ENCODE data around the gene RYR2.
"Not testable (repeated sequence)": the region's sequence is repeated elsewhere in the genome, so short reads cannot be mapped to it uniquely, and the experiment has no call there.

Gene RYR2

DNA sequence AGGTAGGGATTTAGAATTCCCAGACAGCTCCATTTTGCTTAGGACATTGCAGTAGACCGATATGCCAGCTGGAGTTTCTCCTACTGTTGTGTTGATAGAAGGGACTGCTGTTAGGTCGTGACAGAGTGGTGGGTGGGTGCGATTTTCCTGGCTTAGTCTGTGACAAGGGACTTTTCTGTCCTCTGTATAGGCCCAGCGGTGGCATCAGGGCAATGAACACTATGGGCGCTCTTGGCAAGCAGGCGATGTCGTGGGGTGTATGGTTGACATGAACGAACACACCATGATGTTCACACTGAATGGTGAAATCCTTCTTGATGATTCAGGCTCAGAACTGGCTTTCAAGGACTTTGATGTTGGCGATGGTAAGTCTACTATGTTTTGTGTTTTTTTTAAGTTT is 527.0 kb downstream of the RYR2 start:
- DNase-seq (ENCODE audit: low spot score) = no peak

DNA sequence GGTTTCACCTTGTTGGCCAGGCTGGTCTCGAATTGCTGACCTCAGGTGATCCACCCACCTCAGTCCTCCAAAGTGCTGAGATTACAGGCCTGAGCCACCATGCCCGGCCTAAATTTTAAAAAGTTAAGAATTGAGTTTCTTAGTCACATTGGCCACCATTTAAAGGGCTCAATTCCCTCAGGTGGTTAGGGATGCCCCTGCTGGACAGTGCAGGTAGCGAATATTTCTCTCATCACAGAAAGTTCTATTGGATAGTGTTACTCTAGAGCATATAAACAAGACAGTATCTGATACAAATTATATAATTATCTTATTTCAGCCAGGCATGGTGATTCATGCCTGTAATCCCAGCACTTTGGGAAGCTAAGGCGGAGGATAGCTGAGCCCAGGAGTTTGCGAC is 528.5 kb downstream of the RYR2 start:
- DNase-seq (ENCODE audit: low spot score) = no peak

DNA sequence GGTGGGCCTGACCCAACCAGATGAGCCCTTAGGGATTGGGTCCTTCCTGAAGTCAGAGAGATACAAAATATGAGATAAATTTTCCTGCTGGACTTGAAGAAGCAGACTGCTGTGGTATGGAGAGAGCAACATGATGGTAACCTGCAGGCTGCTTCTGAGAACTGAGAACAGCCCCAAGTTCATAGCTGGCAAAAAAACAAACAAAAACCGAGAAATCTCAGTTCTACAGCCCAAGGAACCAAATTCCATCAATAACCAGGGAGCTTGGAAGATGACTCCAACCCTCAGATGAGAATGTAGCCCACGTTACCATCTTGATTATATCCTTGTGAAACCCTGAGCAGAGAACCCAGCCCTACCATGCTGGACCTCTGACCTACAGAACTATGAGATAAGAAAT is 532.6 kb downstream of the RYR2 start:
- no peak for DNase-seq (ENCODE audit: low spot score)

DNA sequence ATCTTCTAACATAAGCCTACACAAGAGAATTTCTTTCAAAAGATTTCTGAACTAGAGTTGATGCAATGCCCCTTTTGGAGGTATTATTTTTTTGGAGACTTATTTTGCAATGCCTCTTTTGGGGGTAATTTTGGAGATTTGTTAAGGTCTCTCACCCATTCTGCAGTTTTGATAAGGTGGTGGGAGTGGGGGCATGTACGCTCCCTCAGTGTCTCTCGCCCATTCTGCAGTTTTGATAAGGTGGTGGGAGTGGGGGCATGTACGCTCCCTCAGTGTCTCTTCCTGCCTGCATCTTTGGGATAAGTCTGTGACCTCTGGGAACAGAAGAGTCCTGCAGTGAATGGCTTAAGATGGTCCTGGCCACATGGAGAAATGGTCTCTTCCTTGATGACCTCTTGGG is 536.6 kb downstream of the RYR2 start:
- no peak for DNase-seq (ENCODE audit: low spot score)

DNA sequence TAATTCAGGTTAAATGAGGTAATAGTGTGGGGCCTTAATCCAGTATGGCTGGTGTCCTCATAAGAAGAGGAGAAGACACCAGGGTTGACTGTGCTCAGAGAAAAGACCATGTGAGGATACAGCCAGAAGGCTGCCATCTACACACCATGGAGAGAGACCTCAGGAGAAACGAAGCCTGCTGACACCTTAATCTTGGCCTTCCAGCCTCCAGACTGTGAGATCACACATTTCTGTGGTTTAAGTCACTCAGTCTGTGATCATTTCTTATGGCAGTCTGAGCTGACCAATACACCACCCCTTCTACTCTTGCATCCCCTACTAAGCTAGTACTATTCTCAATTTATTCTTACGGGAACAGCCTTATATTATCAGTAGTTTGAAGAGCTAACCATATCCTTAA is 538.7 kb downstream of the RYR2 start:
- no peak for DNase-seq (ENCODE audit: low spot score)

DNA sequence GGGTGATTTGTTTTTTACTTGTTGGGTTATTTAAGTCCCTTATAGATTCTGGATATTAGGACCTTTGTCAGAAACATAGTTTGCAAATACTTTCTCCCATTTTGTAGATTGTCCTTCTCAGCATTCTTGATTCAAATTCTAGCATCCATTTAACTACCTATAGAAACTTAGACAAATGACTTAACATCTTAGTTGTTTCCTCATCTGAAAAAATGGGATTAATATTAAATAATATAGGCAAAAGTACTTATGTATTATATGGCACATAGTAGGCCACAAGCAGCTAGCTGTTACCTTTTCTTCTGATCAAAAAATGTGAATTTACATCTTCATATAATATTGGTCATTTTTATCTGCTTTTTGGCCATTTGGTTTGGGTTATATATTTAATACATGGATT is 541.3 kb downstream of the RYR2 start:
- DNase-seq (ENCODE audit: low spot score) = no peak

DNA sequence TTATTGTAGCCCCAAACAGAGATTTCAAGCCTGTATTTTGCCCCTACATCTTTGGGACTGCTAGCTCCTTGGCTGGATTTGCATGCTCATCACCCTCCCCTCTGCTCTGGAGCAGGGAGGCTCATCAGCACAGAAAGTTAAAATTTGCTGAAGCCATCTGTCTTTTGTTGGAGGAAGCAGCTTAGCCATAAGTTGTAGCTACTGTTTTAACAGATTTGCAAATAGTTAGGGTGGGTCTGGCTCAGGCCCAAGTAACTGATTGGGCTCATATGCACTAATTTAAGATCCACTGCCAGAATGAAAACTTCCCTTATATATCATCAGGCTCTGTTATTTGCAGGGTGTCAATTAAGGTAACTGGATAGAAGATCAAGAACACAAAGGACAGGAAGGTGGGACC is 541.8 kb downstream of the RYR2 start:
- DNase-seq (ENCODE audit: low spot score) = no peak

DNA sequence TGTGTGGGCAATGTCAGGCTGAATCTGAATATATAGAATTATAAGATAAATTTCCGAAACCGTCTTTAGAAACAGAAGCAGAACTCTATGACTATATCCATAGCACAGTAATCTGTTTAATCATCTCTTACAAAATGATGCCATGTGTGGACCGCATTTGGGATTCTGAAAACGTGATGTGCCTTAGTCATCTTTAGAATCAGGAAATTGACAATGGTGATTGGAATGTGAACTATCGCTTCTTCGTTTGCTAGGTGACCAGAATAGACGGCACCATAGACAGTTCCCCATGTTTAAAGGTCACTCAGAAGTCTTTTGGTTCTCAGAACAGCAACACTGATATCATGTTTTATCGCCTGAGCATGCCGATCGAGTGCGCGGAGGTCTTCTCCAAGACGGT is 548.4 kb downstream of the RYR2 start:
- DNase-seq (ENCODE audit: low spot score) = no peak

DNA sequence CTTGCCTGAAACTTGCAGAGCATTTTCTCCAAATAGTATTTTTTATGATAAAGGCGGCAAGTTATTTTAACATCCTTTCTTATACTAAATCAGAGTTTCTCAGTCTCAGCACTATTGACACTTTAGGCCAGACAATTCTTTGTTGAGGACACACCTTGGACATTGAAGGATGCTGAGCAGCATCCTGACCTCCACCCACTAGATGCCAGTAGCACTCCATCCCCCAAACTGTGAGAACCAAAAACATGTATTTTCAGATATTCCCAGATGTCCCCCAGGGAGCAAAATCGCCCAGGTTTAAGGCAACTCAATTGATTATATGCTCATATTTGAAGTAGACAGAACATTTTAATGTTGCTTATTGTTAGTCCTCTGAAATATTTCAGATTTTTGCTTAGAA is 549.4 kb downstream of the RYR2 start:
- DNase-seq (ENCODE audit: low spot score) = no peak

DNA sequence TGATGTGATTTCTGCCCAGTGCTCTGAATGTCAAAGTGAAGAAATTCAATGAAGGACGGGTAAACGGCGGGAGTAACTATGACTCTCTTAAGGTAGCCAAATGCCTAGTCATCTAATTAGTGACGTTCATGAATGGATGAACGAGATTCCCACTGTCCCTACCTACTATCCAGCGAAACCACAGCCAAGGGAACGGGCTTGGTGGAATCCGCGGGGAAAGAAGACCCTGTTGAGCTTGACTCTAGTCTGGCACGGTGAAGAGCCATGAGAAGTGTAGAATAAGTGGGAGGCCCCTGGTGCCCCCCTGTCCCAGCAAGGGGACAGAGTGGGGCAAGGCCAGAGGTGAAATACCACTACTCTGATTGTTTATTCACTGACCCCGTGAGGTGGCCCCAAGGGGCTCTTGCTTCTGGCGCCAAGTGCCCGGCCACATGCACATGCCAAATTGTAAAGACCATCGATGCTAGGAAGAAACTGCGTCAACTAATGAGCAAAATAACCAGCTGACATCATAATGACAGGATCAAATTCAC is 561.1 kb downstream of the RYR2 start:
- DNase-seq (ENCODE audit: low spot score) = not testable (repeated sequence)

DNA sequence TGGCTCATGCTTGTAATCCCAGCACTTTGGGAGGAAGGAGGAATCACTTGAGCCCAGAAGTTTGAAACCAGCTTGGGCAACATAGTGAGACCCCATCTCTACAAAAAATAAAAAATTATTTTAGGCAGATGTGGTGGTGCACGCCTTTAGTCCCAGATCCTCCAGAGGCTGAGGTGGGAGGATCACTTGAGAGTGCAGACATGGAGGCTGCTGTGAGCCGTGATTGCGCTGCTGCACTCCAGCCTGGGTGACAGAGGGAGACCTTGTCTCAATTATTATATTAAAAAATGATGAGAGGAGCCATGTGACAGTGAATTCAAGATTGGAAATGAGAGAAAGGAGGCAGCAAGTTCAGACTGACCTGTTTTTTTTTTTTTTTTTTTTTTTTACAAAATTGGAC is 566.4 kb downstream of the RYR2 start:
- no peak for DNase-seq (ENCODE audit: low spot score)

DNA sequence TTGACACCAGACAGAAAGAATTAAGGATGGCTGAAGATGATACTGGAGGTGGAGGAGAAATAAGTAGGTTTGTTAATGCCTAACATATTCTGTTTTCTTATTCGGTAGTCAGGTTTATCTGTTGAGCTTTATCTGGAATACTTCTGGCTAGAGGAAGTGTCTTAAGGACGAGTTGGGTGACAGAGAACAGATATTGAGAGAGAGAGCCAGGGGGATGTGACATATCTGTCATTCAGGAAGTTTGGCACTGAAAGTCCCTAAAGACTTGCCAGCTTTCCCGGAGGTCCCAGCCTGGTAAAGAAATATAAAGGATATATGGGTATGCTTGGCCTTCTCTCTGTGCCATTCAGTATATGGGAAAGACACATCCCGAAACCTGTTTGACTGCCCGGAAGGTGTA is 568.2 kb downstream of the RYR2 start:
- no peak for DNase-seq (ENCODE audit: low spot score)

DNA sequence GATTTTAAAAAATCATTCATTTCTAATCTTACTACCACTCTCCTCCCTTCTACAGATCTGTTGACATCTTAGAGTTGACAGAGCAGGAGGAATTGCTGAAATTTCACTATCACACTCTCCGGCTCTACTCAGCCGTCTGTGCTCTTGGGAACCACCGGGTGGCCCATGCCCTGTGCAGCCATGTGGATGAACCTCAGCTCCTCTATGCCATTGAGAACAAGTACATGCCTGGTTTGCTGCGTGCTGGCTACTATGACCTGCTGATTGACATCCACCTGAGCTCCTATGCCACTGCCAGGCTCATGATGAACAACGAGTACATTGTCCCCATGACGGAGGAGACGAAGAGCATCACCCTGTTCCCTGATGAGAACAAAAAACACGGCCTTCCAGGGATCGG is 572.0 kb downstream of the RYR2 start:
- DNase-seq (ENCODE audit: low spot score) = no peak

DNA sequence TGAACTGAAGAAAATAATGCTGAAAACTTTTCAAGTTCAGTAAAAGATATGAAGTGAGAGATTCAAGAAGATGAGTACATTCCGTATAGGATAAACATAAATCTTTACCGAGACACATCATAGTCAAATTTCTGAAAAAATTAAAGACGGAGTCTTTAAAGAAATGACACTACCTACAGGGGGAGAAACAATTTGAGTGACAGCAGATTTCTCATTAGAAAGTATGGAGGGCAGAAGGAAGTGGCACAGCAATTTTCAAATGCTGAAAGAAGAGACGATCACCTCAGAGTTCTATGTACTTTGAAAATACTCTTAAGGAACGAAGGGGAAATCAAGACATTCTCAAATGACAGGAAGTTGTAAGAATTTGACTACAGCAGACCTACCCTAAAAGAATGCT is 577.6 kb downstream of the RYR2 start:
- DNase-seq (ENCODE audit: low spot score) = no peak

DNA sequence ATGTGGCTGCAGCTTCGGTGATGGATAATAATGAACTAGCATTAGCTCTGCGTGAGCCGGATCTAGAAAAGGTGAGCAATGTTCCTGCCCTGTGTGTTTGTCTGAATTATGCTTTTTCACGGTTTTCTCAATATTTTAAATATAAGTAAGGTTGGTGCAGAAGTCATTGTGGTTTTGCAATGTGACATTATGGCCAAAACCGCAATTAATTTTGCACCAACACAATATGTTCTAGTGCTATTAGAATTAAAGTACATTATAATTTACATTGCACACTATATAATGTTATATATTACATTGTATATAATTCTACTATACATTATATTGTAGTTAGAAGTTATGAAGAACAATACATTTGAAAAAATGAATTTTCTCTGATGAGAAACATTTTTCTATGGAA is 592.9 kb downstream of the RYR2 start:
- DNase-seq (ENCODE audit: low spot score) = no peak

DNA sequence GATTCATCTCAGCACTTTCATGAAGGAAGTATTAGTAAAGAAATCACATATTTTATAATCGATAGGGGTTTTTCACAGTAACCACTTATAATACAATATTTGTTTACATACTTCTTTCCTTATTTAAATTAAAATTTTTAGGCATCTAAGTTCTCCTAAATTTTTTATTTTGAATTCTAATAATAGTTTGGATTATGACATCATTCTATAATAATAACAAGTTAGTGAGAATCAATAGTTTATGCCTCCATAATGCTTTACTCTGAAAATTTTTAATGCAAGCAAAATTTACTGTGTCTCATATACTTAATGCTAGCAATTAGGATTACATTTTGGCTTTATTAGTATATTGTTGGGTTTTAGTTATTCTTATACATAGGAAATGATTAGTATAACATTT is 596.6 kb downstream of the RYR2 start:
- DNase-seq (ENCODE audit: low spot score) = no peak

DNA sequence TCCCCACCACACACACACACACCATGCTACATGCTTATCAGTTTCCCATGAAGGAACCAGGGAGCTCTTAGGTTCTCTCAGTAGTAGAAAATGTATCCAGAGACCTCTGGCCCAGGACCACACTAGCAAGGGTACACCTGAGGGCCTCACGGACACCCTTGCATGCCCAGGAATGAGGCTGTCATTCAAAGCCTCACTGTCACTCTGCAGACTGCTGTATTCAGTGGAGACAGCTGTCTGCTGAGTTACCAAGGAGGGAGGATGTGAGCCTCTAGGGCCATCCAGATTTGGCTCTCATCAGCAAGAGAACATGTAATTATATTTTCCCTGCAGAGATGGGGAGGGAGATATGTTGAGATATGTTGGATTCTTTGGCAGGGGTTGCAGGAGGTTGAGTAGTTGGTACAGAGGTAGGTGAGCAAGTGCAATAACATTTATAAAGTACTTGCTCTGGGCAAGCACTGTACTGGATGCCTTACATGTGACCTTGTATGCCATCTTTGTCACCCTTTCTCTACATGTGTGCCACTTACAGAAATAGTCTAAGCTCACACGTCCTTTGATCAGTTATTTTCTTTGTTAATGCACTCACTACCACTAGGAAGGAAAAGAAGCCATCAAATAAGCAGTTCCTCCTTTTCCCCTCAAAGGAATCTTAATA is 598.2 kb downstream of the RYR2 start:
- DNase-seq (ENCODE audit: low spot score) = no peak

DNA sequence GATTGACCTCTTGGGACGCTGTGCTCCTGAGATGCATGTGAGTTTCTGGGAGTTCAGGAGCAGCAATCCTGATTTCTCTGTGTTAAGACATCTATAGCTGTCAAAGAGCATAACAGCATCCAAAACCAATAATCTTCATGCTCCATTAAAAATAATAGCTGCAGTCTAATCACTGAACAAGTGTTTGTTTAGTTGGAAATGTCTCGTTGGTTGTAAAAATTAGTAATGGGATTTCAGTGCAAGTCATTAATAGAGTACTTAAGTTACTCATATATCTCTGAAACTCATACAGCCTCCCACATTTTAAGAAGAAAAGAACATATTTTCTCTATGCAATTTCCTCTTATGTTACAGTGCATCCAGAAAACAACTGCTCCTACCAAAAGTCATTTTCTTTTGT is 599.0 kb downstream of the RYR2 start:
- no peak for DNase-seq (ENCODE audit: low spot score)

DNA sequence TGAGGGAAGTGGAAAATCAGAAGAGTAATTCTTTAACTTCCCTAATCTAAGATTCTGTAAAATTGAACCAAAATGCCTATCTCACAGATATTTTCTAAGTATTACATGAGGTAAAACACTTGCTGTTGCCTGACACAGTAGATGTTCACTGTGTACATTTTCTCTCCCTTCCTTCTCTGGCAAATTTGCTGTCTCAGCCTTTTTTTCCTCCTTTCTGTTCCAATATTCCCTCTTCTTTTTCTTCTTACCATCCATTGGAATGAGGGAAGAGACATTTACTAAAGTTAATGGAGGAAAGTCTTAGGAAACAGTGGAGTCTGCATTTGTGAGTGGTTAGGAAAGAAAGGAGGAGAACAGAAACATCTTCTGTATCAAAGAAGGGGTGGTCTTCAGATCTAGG is 608.8 kb downstream of the RYR2 start:
- no peak for DNase-seq (ENCODE audit: low spot score)

DNA sequence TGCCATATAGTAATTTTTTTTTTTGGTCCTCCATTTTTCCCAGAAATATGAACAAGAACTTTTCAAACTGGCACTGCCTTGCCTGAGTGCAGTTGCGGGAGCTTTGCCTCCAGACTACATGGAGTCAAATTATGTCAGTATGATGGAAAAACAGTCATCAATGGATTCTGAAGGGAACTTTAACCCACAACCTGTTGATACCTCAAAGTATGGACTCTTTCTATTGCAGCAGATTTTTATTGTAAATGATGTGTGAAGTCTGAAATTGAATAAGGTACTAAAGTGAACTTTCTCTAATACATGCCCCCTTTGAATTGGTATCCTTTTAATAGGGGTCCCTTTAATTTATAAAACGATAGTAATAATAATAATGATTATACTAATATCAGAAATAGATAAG is 613.8 kb downstream of the RYR2 start:
- DNase-seq (ENCODE audit: low spot score) = no peak

DNA sequence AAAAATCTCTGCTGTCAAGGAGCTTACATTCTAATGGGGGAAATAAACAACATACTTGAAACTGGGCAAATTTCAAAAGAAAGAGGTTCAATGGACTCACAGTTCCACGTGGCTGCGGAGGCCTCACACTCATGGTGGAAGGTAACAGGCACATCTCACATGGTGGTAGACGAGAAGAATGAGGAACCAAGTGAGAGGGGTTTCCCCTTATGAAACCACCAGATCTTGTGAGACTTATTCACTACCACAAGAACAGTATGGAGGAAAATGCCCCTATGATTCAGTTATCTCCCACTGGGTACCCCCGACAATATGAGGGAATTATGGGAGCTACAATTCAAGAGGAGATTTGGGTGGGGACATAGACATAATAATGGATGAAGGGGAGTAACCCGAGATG is 622.4 kb downstream of the RYR2 start:
- no peak for DNase-seq (ENCODE audit: low spot score)

DNA sequence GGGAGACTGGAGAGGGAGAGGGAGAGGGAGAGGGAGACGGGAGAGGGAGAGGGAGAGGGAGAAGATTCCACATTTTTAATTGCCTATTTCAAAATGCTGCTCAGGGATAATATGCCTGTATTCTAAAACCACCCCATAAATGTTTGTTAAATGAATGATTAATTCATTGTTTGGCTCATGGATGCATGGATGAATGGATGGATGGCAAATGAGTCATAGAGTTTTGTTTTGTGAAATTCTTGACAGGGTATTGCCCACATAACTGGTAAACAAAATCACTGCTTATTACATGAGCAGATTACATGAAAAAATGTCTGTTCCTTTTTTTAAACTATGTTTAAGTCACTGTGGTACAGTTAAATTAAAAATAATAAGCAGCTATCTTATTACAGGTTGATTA is 628.3 kb downstream of the RYR2 start:
- DNase-seq (ENCODE audit: low spot score) = no peak

DNA sequence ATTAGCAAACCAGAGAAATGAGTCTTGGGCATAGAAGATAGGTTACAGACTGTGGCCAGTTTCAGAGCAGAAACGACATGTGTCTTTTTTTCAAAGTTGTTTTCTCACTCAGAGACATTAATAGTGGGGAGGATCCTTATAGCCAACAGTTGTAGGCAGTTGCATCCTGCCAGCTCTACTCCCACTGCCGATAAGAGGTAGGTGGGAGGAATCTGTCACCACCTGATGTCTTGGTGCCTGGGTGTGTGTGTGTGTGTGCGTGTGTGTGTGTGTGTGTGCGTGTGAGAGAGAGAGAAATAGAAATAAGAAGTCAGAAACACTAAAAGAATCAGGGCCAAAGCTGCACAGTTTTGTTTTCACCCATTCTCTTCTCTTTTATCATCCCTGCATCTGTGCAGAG is 629.3 kb downstream of the RYR2 start:
- DNase-seq (ENCODE audit: low spot score) = no peak

DNA sequence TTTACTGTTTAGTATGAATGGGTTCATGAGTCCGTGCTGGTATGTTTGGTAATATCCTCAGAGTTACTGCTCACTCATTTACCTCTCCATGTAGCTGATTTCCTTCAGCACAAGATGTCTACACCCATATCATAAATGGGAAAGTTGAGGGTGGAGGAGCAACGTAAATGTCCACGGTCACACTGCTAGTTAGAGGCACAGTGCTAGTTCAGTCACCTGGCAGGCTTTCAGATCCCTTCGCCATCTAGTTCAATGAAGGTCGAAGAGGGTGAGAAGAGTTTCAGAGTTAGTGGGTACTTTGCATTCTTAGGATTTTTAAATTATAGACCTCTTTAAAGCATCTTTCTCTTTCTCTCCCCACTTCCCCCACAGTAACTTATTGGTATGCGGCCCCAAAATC is 630.0 kb downstream of the RYR2 start:
- no peak for DNase-seq (ENCODE audit: low spot score)

DNA sequence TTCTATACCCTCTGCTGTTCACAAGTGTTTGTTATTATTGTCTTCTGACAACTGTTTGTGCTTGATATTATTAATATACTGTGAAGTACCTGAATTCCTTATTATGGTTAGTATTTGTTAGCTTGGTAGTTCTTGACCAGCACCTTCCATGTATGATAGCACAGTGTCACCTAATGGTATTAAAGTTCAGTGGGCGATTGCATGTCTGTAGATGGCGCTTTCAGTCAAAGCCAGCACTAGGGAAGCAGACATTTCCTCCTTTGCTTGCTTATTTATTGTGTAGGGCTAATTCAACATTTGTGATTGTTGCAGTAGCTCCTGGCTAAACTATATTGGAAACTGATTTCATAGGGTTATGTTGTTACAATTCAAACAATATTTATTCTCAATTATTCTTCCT is 630.8 kb downstream of the RYR2 start:
- no peak for DNase-seq (ENCODE audit: low spot score)
